Kidney (tissue), 14 donors: ENCODE results near the gene TP63. TPM values are rescaled to one million over a fixed set of nuclear protein-coding genes. Genes with fewer than 3 reads are reported as not detected.

Source experiments
- DNase-seq, 5 donors: peaks; one replicate each; pipeline ENCODE4 v3.0.0-alpha.2; 2013 to 2020
- FAIRE-seq: peaks from 2 replicates; lab custom pipeline; 2012; peaks lifted over from hg19 to GRCh38; lab: Jason Lieb, UNC
- H3K27ac ChIP-seq, 2 donors: one replicate each; pipeline ENCODE4 v1.7.0; 2013; ENCODE audit warnings: low read depth in 2 of 2, low read length in 2 of 2, inconsistent platforms in 1 of 2
- H3K27me3 ChIP-seq: one replicate; pipeline ENCODE4 v1.7.1; 2013; ENCODE audit warnings: low read length, inconsistent platforms; ENCODE audit not compliant: control insufficient read depth, insufficient read depth
- H3K36me3 ChIP-seq, 3 donors: one replicate each; pipeline versions ENCODE4 v1.7.0 to v1.7.1; 2013; ENCODE audit warnings: low read length in 3 of 3, control low read depth in 1 of 3, inconsistent platforms in 1 of 3; ENCODE audit not compliant: insufficient read depth in 3 of 3, control insufficient read depth in 2 of 3
- H3K4me1 ChIP-seq, 3 donors: one replicate each; pipeline versions ENCODE4 v1.7.0 to v1.7.1; 2013; ENCODE audit warnings: low read length in 3 of 3, inconsistent platforms in 1 of 3, low read depth in 1 of 3; ENCODE audit not compliant: control insufficient read depth in 2 of 3, insufficient read depth in 2 of 3
- H3K4me3 ChIP-seq, 3 donors: one replicate each; pipeline versions ENCODE4 v1.7.0 to v1.8.1; 2013; ENCODE audit warnings: low read length in 3 of 3, control low read depth in 1 of 3, inconsistent platforms in 1 of 3
- H3K9ac ChIP-seq, 3 donors: one replicate each; pipeline versions ENCODE4 v1.7.0 to v1.7.1; 2013; ENCODE audit warnings: low read length in 3 of 3, control low read depth in 1 of 3, inconsistent platforms in 1 of 3
- H3K9me3 ChIP-seq, 3 donors: one replicate each; pipeline versions ENCODE4 v1.7.0 to v1.7.1; 2013; ENCODE audit warnings: low read length in 3 of 3, control low read depth in 1 of 3, inconsistent platforms in 1 of 3; ENCODE audit not compliant: control insufficient read depth in 2 of 3, insufficient read depth in 1 of 3
- intact Hi-C: fragments of 100-400 bp; cut with DNase I; formaldehyde crosslinking; loops from one replicate; pipeline ENCODE4 v1.11.1; 2022
- polyA plus RNA-seq: library from polyadenylated mRNA; stranded (reverse); fragments of 350-450 nt; fragmentation: Illumina TruSeq; extraction: RNeasy Lipid Tissue Mini Kit (QIAGEN cat#74804); gene quantifications from one replicate; pipeline ENCODE4 v1.2.3, GENCODE V29; 2014; ENCODE audit warnings: low read depth, low replicate concordance; ENCODE audit not compliant: insufficient read depth
- total RNA-seq: library from RNA; stranded (reverse); fragmentation: NEBNext Ultra II Directional; extraction: Animal tissue kit (Norgen Biotek cat#: 25700); gene quantifications from one replicate; pipeline ENCODE4 v1.2.1, GENCODE V29; 2021
- TF ChIP-seq, protein P1 (sequence below): IDR thresholded peaks from 3 replicates; pipeline ENCODE4 v1.5.1; 2012; ENCODE audit warnings: mild to moderate bottlenecking, moderate library complexity, borderline replicate concordance; ENCODE audit not compliant: insufficient read depth; ENCODE audit errors: extremely low read depth
- donor health status: control.
- donor health status: control.
- donor health status: control.
- donor health status: control.
- donor health status: control.
- donor health status: DM: yes; HTN: yes; CAD: no.
- donor health status: Normal renal cell carcinoma (clear cell type).

The TP63 gene
- total and polyA plus RNA-seq, 2 donors from 2014 or later: 0.13 to 1.1 TPM

DNA sequence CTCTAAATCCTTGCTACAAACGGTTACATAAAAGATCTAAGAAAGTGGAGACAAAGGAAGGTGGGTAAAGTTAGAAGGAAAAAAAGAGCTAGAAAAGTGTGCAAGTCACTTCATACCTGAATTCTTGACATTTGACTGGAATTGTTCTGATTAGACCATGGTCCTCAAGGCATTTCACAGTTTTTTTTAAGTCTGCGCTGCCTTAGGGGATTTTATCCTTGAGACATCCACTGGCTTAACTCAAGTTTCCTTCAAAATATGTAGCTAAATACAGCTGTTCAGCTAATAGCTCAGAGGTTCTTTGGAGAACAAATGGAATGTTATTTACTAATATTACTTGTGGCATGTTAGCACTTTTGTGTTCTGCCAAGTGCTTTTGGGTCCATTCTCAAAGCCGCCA lies 236.9 kb downstream of the TP63 start:
- no peaks in the 10 kb centered on the region for H3K9me3 ChIP-seq
- FAIRE-seq (no peak), DNase-seq (no peak)
- TF ChIP-seq, protein P1, sequence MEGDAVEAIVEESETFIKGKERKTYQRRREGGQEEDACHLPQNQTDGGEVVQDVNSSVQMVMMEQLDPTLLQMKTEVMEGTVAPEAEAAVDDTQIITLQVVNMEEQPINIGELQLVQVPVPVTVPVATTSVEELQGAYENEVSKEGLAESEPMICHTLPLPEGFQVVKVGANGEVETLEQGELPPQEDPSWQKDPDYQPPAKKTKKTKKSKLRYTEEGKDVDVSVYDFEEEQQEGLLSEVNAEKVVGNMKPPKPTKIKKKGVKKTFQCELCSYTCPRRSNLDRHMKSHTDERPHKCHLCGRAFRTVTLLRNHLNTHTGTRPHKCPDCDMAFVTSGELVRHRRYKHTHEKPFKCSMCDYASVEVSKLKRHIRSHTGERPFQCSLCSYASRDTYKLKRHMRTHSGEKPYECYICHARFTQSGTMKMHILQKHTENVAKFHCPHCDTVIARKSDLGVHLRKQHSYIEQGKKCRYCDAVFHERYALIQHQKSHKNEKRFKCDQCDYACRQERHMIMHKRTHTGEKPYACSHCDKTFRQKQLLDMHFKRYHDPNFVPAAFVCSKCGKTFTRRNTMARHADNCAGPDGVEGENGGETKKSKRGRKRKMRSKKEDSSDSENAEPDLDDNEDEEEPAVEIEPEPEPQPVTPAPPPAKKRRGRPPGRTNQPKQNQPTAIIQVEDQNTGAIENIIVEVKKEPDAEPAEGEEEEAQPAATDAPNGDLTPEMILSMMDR: no peak
- no peaks in the 10 kb centered on the region for H3K4me1 ChIP-seq
- no peak overlapping the region for H3K4me3 ChIP-seq
- no peak overlapping the region for H3K27ac ChIP-seq
- intact Hi-C loops: no loop called here
- H3K27me3 ChIP-seq: no peaks in the 10 kb centered on the region
- no peaks in the 10 kb centered on the region for H3K36me3 ChIP-seq
- H3K9ac ChIP-seq: no peak overlapping the region

- H3K9ac ChIP-seq: no peak overlapping the region
- intact Hi-C loops: no loop called here
- FAIRE-seq: no peak
- DNase-seq: no peak
- no peak overlapping the region for H3K27ac ChIP-seq
- no peaks in the 10 kb centered on the region for H3K27me3 ChIP-seq
- TF ChIP-seq, protein P1: no peak
- H3K4me1 ChIP-seq: no peaks in the 10 kb centered on the region
- H3K9me3 ChIP-seq: no peaks in the 10 kb centered on the region
- no peaks in the 10 kb centered on the region for H3K36me3 ChIP-seq
- no peak overlapping the region for H3K4me3 ChIP-seq
Observed at GRCh38 chr3:189869165-189869564, 238.0 kb downstream of the TP63 start.

DNA sequence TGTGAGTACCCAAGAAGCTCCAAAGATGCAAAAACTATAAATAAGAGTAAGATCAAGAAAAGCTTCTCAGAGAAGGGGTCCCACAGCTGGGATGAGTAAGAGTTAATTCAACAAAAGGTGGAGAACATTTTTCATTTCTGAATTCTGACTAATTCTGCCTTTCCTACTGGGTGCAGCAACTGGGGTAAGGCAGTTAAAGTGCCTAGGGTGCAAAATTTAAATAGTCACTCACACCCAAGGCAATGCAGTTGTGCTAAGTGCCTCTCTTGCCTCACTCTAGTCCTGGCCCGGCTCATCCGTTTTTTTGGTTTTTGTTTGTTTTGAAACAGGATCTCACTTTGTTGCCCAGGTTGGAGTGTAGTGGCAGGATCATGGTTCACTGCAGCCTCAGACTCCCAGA lies 240.2 kb downstream of the TP63 start:
- Histone ChIP-seq H3K27me3 (no peaks in the 10 kb centered on the region), H3K4me3 (no peak overlapping the region), H3K9ac (no peak overlapping the region), H3K36me3 (no peaks in the 10 kb centered on the region), H3K27ac (no peak overlapping the region), H3K9me3 (no peaks in the 10 kb centered on the region), H3K4me1 (no peaks in the 10 kb centered on the region)
- DNase-seq (no peak), FAIRE-seq (no peak)
- intact Hi-C loops: no loop called here
- TF ChIP-seq, protein P1: no peak

GRCh38 chr3:189883113-189883753 lies 252.0 kb downstream of the TP63 start:
- TF ChIP-seq, protein P1: no peak
- intact Hi-C loops: no loop called here
- H3K4me1 ChIP-seq: no peaks in the 10 kb centered on the region
- FAIRE-seq (no peak), DNase-seq (peak in 2 of 5 donors; percentile 14 to 16)
- no peak overlapping the region for H3K27ac ChIP-seq
- no peak overlapping the region for H3K4me3 ChIP-seq
- H3K9ac ChIP-seq: no peak overlapping the region
- H3K27me3 ChIP-seq: no peaks in the 10 kb centered on the region
- no peaks in the 10 kb centered on the region for H3K36me3 ChIP-seq
- no peaks in the 10 kb centered on the region for H3K9me3 ChIP-seq
